ENCODE results near the gene NTN1. TPM values are rescaled to one million over a fixed set of nuclear protein-coding genes. Genes with fewer than 3 reads are reported as not detected.

The NTN1 gene
- total RNA-seq, 1 experiment from 2014 or later = 4.2 TPM

GRCh38 chr17:9218064-9218635 lies 196.8 kb downstream of the NTN1 start:
- no peak overlapping the region for H3K9ac ChIP-seq (ENCODE audit: low read length)
- TF ChIP-seq JUND (IDR thresholded peaks at IDR 0.05) (no peak), EZH2 (IDR thresholded peaks at IDR 0.05) (no peak), RAD21 (IDR thresholded peaks at IDR 0.05; ENCODE audit: low read depth) (no peak), SIN3A (IDR thresholded peaks at IDR 0.05; ENCODE audit: low read depth) (no peak), FOSL1 (IDR thresholded peaks at IDR 0.05; ENCODE audit: low read depth) (no peak), ZNF274 (IDR thresholded peaks at IDR 0.05; ENCODE audit: low read depth, low read length) (no peak), EGR1 (IDR thresholded peaks at IDR 0.05; ENCODE audit: low read depth) (no peak), ZBTB33 (IDR thresholded peaks at IDR 0.05; ENCODE audit: extremely low read depth, insufficient replicate concordance, low read length) (no peak), ELF1 (IDR thresholded peaks at IDR 0.05; ENCODE audit: borderline replicate concordance, low read depth) (no peak), ZFX (IDR thresholded peaks at IDR 0.05) (no peak), CEBPB (IDR thresholded peaks at IDR 0.05; ENCODE audit: low read depth) (no peak), EZH2phosphoT487 (IDR thresholded peaks at IDR 0.05; ENCODE audit: borderline replicate concordance) (no peak), CTCF (IDR thresholded peaks at IDR 0.05 in 2 of 3, conservative IDR thresholded peaks at IDR 0.05 in 1 of 3; ENCODE audit: borderline replicate concordance in 1 of 3, insufficient read depth in 1 of 3, low read depth in 2 of 3, low read length in 2 of 3) (no peak)
- H3K9me2 ChIP-seq (ENCODE audit: insufficient read depth) = no peaks in the 10 kb centered on the region
- ChIA-PET RAD21 (ENCODE audit: low non-redundant PET in 1 of 2, low total read pairs in 2 of 2, uncharacterized antibody in 2 of 2, unreplicated experiment in 2 of 2) (no interaction called here), CTCF (no interaction called here), POLR2A (no interaction called here)
- no peaks in the 10 kb centered on the region for H3K4me1 ChIP-seq (ENCODE audit: control insufficient read depth in 1 of 2, insufficient read depth in 2 of 2, low read length in 2 of 2)
- H3K27ac ChIP-seq (ENCODE audit: low read depth, low read length) = no peak overlapping the region
- no peak for DNase-seq (ENCODE audit: low read depth, low spot score)
- H4K20me1 ChIP-seq (ENCODE audit: insufficient read depth) = no peaks in the 10 kb centered on the region
- H2AFZ ChIP-seq (ENCODE audit: low read depth, low read length, poor library complexity, severe bottlenecking) = no peak overlapping the region
- ATAC-seq = no peak
- intact Hi-C loops (cut with micrococcal nuclease) = no loop called here
- no peaks in the 10 kb centered on the region for H3K27me3 ChIP-seq (ENCODE audit: insufficient read depth, low read length)
- no peak overlapping the region for H3K4me2 ChIP-seq (ENCODE audit: low read length)
- no peaks in the 10 kb centered on the region for H3K36me3 ChIP-seq (ENCODE audit: control insufficient read depth in 1 of 2, insufficient read depth in 2 of 2, low read length in 2 of 2)
- H3K4me3 ChIP-seq (replicated peaks in 1 of 2; ENCODE audit: low read depth in 1 of 2, low read length in 2 of 2) = no peak overlapping the region
- no TSS peak for BruUV-seq (replicated peaks)
- no peaks in the 10 kb centered on the region for H3K79me2 ChIP-seq (ENCODE audit: insufficient read depth, low read length)
- H3K9me3 ChIP-seq (ENCODE audit: control insufficient read depth in 1 of 2, insufficient read depth in 1 of 2, low read depth in 1 of 2, low read length in 2 of 2) = peaks cover 0 to 16% of the 10 kb centered on the region in 2 experiments; a peak in 3 of 4 replicates

All from HCT116 (cell line).